CMK (cell line): ENCODE data around the gene SMIM1.

Experiments
- DNase-seq: peaks from one replicate; pipeline ENCODE4 v3.0.0-alpha.2; 2010; ENCODE audit warnings: low read depth

Gene SMIM1

DNA sequence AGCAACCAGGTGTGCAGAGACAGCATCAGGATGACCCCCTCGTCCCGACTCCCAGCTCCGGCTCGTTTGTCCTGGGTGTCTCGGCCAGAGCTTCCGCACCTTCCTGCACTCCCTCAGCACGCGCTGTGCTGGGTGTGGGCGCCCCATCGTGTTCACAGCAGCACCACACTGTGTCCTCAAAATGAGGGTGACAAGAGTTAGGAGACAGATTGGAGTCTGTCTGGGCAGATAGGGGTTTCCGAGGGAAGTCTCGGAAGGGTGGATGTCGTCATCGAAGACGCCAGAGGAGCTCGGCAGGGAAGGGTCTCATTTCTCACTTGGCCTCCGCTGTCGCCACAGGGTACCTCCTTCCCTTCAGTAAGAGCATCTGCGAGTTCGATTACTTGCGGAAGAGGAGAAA, 16.2 kb upstream of the SMIM1 start:
- no peak for DNase-seq

DNA sequence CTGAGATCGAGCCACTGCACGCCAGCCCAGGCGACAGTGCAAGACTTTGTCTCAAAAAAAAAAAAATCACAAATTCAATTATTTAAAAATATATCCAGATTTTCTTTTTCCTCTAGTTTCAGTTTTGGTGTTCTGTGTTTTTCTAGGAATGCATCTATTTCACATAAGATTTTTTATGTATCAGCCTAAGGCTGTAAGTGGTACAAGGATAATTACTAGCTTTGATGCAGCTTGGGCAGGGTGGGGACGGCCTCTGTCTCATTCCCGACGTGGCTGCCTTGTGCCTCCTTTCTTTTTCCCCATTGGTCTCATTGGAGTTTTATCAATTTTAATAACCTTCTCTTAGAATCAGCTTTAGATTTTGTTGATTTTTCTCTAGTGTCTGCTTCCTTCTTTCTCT, 13.4 kb upstream of the SMIM1 start:
- DNase-seq: no peak

DNA sequence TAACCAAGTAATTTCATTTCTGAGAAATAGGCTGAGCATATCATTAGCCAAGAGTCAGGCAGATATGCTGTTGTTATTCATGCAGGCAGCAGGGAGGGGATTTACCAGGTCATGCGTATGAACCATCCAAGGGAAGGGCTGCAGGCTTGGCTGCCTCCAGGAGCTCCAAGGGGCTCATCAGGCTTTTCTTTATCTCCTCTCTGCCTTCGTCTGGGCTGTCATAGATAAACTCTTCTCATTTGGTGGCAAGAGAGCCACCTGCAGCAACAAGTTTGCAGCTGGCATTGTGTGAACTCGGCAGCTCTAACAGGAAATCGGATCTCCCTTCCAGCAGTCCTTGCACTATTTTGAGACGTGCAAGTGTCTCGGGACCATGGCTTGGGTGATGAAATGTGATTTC, 12.8 kb upstream of the SMIM1 start:
- DNase-seq: no peak

GRCh38 chr1:3761296-3762010, 11.1 kb upstream of the SMIM1 start:
- no peak for DNase-seq

DNA sequence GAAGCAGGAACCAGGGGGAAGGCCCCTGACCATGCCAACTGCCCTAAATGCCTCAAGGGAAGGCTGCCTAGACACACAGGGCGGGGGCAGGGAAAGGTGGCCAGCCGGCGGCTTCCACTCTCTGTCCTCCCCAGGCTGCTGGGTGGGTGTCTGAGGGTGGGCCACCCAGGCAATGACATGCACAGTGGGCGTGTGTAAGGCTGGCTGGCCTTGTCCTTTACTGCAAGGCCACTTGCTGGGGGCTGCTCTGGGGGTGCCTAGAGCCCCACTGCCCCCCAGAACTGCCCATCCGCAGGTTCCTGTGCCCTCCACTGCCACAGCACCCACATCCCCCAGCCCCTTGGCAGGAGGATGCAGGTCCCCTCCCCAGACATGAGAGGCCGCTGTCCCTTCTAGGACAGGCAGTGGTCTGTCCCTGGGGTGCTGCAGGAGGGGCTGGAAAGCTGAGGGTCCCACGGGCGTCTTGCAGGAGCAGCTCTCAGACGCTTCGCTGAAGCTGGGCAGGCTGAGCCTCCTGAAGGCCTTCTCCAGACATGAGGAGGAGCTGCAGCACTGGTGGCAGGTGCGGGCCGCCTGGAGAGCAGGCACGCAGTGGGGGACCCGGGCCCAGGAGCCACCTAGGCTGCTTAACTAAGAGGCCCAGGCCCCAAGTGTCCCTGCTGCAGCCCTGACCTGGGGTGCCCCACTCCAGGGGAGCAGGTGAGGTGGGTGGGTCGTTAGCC, 10.2 kb upstream of the SMIM1 start:
- no peak for DNase-seq

DNA sequence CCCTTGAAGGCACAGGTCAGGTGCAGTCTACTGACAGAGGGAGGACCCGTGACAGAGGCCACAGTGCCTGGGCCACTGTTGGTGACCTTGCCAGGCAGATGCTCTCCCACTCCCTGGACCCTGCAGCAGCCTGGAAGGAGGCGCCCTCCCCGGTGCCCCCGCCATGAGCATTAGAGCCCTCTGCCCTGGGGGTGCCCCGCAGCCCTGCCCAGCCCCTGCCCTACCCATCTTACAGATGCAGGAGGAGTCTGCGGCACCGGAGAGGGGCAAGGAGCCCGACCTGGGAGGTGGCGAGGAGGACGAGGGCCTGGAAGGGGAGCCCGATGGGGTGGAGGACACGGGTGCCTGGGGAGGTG, 9.7 kb upstream of the SMIM1 start:
- DNase-seq: no peak

GRCh38 chr1:3763351-3764125, 9.0 kb upstream of the SMIM1 start:
- no peak for DNase-seq

DNA sequence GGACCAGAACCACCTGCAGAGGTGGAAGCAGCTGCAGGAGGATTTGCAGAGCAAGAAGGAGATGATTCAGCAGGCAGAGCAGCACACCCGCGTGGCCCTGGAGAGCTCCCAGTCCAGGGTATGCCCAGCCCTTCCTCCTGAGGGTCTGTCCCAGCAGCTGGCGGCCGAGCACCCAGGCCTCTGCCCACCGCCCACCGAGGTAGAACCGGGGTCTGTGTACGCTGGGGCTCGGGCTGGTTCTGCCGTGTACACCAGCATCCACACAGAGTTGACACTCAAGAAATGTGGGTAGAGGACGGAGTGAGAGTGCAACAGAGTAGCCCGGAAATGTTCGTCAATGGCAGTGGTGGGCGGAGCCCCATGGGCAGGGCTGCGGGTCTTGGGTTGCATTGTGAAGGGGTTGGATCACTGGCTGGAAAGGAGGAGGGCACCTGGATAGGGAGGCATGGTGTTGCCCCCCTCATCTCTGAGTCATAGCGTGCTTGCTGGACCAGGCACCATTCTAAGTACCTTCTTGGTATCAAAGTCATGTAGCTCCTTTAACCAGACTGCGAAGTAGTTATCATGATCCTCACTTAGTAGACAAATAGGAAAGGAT, 5.1 kb upstream of the SMIM1 start:
- DNase-seq: no peak

- DNase-seq: no peak
These were observed 3.6 kb upstream of the SMIM1 start for GRCh38 chr1:3768811-3769390.

DNA sequence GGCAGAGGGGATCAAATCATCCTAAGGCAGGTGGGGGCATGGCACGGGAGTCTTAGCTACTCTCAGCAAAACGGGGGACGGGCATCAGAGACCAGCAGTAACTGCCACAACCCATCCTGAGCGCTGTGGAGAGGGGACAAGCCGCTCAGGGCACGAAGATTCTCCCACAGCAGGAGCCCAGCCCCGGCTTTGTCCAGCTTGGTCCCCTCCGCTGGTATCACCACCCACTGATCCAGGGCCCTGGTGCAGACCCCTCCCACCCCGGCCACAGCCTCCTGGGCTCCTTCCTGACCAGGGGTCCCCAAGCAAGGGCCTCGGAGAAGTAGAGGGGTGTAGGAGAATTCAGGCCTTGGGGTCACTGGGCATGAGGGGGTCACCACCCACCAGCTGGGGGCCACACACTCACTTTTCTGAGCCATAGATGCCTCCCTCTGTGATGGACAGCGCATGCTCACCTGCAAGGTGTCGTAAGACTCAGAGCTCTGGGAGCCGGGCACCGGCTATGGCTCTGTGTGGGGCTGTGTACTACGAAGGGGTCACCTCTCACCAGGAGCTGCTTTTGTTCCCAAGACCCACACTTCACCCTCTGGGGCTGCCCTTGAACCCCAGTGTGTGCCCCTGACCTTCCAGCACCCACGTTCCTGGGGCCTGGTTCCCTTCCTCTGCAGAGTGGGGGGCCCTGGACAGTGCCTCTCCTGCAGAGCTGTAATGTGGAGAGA, 2.3 kb upstream of the SMIM1 start:
- DNase-seq: no peak

GRCh38 chr1:3771108-3772026, 1.2 kb upstream of the SMIM1 start:
- DNase-seq: no peak

GRCh38 chr1:3772027-3772714, 378 bp upstream of the SMIM1 start:
- peak; percentile 93 for DNase-seq

DNA sequence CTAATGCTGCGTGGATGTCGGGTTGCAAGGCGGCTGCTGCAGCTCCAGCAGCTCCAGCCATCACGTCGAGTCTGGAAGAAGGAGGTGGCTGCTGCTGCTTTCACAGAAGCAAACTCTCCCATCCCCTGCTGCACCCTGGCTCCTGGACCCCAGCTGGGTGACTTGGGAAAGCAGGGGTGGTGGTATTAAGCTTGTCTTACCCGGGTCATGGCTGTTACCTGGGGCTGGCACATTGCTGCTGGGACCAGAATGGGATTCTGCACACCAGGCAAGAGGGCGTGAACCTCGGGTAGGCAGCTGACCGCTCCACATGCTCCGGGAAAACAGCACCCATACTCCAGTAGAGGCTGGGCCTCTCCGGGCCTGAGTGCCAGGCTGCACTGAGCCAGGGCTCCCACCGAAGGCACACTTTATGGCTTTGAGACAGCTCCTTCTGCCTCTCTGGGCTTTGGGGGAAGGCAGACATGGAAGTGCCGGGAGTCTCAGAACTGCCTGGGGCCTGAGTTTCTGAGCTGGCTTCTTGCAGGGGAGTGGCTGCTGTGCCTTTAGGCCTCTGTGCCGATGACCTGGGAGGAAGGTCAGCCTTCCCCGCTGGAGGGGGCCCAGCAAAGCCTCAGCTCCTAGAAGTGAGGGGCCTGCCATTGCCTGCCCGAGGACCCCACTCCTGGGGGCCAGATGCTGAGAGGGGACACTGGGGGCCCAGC, 1.2 kb downstream of the SMIM1 start:
- DNase-seq: no peak

DNA sequence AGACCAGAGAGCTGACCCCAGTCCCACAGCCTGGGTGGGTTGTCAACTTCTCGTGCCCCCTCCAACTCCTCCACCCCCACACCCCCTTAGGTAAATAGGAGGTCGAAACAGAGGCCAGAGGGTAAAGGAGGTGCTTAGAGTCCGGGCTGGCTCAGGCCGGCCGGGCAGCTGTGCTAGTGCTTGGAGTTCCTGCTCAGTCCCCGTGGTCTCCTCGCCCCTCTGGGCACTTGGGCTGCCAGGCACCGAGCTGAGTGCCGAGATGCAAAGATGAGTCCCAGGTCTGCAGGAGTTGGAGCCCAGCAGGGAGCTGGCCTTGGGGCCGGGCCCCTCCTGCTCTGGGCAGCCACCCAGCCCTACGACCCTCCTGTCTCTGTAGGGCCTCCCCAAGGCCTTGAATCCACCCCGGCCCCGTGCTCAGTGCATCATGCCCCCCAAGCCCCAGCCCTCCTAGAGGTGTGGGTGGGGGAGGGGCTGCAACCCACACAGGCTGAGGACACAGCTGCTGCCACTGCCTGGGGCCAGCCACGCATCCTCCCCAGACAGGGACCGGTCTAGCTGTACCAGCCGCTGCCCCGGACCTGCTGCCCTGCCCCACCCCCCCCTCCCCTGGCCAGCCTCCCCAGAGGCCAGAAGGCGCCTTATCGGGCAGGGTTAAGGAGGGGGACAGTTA, 1.9 kb downstream of the SMIM1 start:
- DNase-seq: peak; percentile 76

GRCh38 chr1:3774946-3775489, 2.5 kb downstream of the SMIM1 start:
- peak; percentile 56 for DNase-seq

DNA sequence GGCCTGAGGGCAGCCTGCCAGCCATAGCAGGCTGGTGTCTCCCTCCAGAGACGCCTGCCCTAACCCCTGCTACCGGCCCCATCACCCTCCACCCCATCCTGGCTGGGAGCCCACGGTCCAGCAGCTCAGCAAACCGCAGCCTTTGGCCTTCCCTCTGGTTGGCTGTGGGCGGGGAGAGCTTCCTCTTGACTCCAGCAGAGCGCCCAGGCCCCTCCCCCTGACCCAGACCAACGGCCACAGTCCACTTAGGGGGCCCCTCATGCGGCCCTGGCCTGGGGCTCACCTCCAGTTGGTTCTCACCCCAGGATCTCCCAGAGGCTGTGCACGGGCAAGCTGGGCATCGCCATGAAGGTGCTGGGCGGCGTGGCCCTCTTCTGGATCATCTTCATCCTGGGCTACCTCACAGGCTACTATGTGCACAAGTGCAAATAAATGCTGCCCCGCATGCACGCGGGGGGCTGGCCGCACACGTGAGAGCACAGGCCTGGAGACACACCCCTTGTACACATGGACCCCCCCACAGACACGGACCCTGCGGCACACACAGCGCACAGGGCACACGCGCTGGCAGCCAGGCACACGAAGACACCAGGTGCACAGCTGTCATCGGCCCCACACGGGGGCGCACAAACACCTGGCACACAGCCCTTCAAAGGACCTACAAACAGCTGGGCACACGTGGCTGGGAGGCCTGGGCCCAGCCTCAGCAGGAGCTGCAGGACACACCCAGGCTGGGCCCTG, 3.1 kb downstream of the SMIM1 start:
- DNase-seq: peak; percentile 97

DNA sequence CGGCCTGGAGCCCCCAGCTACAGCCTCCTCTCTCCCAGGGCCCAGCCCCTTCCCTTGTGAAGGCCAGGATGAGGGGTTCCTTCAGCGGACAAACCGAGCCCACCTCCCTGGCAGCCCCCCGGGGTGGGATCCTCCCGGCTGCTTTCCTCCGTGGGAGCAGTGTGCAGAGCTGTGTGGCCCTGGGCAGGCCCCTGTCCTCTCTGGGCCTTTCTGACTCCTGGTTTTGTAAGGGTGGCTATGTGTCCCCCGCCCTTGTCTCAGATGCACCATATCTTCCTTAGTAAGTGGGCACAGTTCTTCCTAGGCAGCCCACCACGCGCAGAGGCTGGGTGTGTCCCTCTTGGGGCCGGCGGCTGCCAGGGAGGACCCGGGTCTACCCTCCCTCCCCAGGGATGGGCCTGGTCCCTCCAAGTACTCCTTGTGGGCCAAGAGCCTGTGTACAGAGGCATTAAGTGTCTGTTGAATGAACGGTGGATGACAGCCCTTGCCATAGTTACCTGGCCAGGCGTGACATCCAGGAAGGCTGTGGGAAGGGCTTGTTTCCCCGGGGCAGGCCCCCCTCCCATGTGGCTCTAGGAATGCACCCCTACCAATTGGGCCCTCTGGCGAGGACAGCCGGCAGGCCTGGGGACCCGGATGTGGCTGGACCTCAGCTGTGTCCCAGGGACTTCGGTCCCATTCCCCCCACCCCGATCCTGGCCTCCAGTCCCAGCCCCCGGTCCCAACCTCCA, 3.8 kb downstream of the SMIM1 start:
- DNase-seq: no peak
